Skeletal muscle satellite cell (primary cell): ENCODE measurements around the gene SGCE.

Experiments
- H3K27me3 ChIP-seq: 2 replicates; pipeline ENCODE4 v1.7.0; 2013; ENCODE audit warnings: low read length; ENCODE audit not compliant: control insufficient read depth, insufficient read depth
- H3K36me3 ChIP-seq: 2 replicates; pipeline ENCODE4 v1.7.0; 2013; ENCODE audit warnings: mild to moderate bottlenecking, control low read depth, low read length; ENCODE audit not compliant: insufficient read depth
- H3K4me1 ChIP-seq: 2 replicates; pipeline ENCODE4 v1.7.0; 2013; ENCODE audit warnings: low read length; ENCODE audit not compliant: control insufficient read depth, insufficient read depth
- H3K4me2 ChIP-seq: 2 replicates; pipeline ENCODE4 v1.7.0; 2013; ENCODE audit warnings: mild to moderate bottlenecking, low read length
- H3K4me3 ChIP-seq: 2 replicates; pipeline ENCODE4 v1.7.0; 2013; ENCODE audit warnings: low read length
- H3K9ac ChIP-seq: 2 replicates; pipeline ENCODE4 v1.7.0; 2013; ENCODE audit warnings: mild to moderate bottlenecking, low read depth, low read length, moderate library complexity
- H3K9me3 ChIP-seq: replicated peaks from 2 replicates; pipeline ENCODE4 v1.7.0; 2013; ENCODE audit warnings: mild to moderate bottlenecking, control low read depth, low read length

Gene SGCE

GRCh38 chr7:94559972-94560371, 96.0 kb downstream of the SGCE start:
- Histone ChIP-seq H3K4me1 (no peaks in the 10 kb centered on the region), H3K4me3 (no peak overlapping the region), H3K9me3 (no peaks in the 10 kb centered on the region), H3K36me3 (no peaks in the 10 kb centered on the region), H3K4me2 (no peak overlapping the region), H3K27me3 (no peaks in the 10 kb centered on the region), H3K9ac (no peak overlapping the region)

DNA sequence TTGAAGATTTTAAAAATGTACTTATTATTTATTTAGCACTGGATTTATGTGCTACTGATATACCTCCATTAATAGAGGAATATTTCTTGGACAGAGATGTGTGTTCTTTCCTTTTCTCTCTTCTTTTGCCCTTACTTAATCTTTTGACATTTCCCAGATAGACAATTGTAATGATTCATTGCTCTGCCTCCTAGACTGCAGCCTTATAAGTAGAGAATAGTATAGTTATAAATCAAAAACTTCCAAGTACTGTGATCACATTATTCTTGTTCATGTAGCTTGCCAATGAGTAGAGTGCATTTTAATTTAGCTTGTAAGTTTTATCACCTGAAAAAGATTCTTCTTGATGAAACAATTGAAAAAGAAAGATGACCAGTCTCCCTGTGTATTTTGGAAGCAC, 98.7 kb downstream of the SGCE start:
- Histone ChIP-seq H3K4me1 (no peaks in the 10 kb centered on the region), H3K4me2 (no peak overlapping the region), H3K9me3 (no peaks in the 10 kb centered on the region)

DNA sequence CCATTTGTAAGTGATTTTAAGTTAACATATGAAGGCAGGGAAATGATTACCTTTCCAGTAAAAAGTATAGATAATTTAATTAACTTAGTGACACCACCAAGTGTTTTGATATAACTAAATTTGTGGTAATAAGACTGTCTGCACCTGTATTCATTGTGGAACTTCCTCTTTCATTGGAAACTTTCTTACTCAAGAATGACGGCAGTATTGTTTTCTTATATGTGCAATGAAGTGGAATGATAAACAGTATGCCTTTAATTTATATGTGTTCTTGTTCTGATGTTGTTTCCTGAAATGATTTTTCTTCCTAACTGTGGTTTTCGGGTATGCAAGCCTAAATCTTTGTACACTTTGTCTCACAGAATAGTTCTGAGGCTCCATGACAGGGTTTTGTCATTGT, 99.9 kb downstream of the SGCE start:
- Histone ChIP-seq H3K4me1 (no peaks in the 10 kb centered on the region), H3K9me3 (no peaks in the 10 kb centered on the region), H3K27me3 (no peaks in the 10 kb centered on the region), H3K4me3 (no peak overlapping the region), H3K9ac (no peak overlapping the region), H3K36me3 (peaks cover 7% of the 10 kb centered on the region), H3K4me2 (no peak overlapping the region)

More for the DNA sequence above, 98.7 kb downstream of the SGCE start:
- Histone ChIP-seq H3K4me3 (no peak overlapping the region), H3K27me3 (no peaks in the 10 kb centered on the region), H3K9ac (no peak overlapping the region), H3K36me3 (peaks cover 3% of the 10 kb centered on the region)

DNA sequence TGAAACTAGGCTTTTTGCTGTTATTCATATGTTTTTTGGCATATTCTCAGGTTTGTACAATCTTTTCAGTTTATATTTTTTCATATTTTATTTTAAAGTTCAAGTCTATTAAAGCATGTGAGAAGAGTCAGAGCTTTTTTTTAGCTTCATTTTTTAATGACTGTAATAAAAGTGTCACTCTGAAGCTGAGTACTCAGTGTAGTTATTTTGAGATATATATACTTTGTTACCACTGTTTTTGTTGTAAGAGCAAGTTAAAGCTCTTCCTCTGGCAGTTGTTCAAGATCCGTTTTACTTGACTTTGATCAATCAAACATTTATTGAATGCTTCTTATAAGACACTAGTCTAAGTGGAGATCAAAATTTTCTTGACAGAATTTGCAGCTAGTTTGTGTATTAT, 108.8 kb downstream of the SGCE start:
- H3K4me2 ChIP-seq = no peak overlapping the region
- no peak overlapping the region for H3K9ac ChIP-seq
- no peaks in the 10 kb centered on the region for H3K27me3 ChIP-seq
- no peak overlapping the region for H3K4me3 ChIP-seq
- H3K4me1 ChIP-seq = no peaks in the 10 kb centered on the region
- H3K36me3 ChIP-seq = peaks cover 7% of the 10 kb centered on the region
- no peaks in the 10 kb centered on the region for H3K9me3 ChIP-seq

DNA sequence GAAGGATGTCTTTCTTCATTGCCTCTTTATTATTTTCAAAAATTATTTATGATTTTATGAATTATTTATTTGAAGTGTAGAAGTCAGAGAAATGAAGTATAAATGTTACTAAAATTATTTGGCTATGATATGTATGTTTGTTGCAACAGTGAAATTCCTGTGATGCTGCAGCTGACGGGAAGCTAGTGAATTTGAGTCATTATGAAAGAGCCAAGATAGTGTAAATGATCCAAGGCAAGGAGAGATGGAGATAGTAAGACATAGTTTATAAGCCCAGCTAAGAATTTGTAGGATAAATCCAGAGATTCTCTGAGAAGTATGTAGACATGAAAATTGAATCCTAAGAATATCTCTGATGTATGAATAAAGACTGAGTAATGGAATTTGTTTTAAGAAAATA, 115.5 kb downstream of the SGCE start:
- Histone ChIP-seq H3K4me2 (no peak overlapping the region), H3K4me3 (no peak overlapping the region), H3K4me1 (no peaks in the 10 kb centered on the region), H3K36me3 (peaks cover 2% of the 10 kb centered on the region), H3K9ac (no peak overlapping the region), H3K27me3 (no peaks in the 10 kb centered on the region), H3K9me3 (no peaks in the 10 kb centered on the region)
